A172 (cell line): ENCODE results near the gene CD300LD. TPM values are rescaled to one million over a fixed set of nuclear protein-coding genes. Genes with fewer than 3 reads are reported as not detected.
"Not testable (repeated sequence)": the region's sequence is repeated elsewhere in the genome, so short reads cannot be mapped to it uniquely, and the experiment has no call there.

ENCODE experiments used
- DNase-seq: peaks from one replicate; pipeline ENCODE4 v3.0.0-alpha.2; 2015; ENCODE audit warnings: low spot score
- total RNA-seq: library from RNA; depleted of rRNA; stranded (reverse); fragments of >200 nt; shearing (Covaris generic); gene quantifications from 2 replicates; pipeline ENCODE4 v1.2.3, GENCODE V29; 2014

Gene CD300LD
- total RNA-seq, 1 experiment from 2014 or later = not detected

- DNase-seq = no peak
Observed at GRCh38 chr17:74606050-74606449, 14.0 kb upstream of the CD300LD start.

GRCh38 chr17:74605361-74605760 is 13.3 kb upstream of the CD300LD start:
- peak; percentile 83 for DNase-seq

- no peak for DNase-seq
Observed at GRCh38 chr17:74604761-74605160, 12.7 kb upstream of the CD300LD start.

- DNase-seq = no peak
Observed at GRCh38 chr17:74604200-74604599, 12.1 kb upstream of the CD300LD start.

- no peak for DNase-seq
Observed at GRCh38 chr17:74603746-74604145, 11.7 kb upstream of the CD300LD start.

- no peak for DNase-seq
Observed at GRCh38 chr17:74603037-74603635, 11.1 kb upstream of the CD300LD start.

GRCh38 chr17:74601944-74602572 is 10.0 kb upstream of the CD300LD start:
- DNase-seq = peak; percentile 35

GRCh38 chr17:74599448-74599939 is 7.4 kb upstream of the CD300LD start:
- no peak for DNase-seq

GRCh38 chr17:74599023-74599399 is 6.9 kb upstream of the CD300LD start:
- DNase-seq = no peak

- DNase-seq = no peak
Observed at GRCh38 chr17:74598346-74599022, 6.4 kb upstream of the CD300LD start.

GRCh38 chr17:74597069-74597790 is 5.1 kb upstream of the CD300LD start:
- no peak for DNase-seq

- no peak for DNase-seq
Observed at GRCh38 chr17:74595037-74595750, 3.1 kb upstream of the CD300LD start.

- no peak for DNase-seq
Observed at GRCh38 chr17:74591503-74591902, 580 bp downstream of the CD300LD start.

- no peak for DNase-seq
Observed at GRCh38 chr17:74585711-74586110, 6.4 kb downstream of the CD300LD start.

- no peak for DNase-seq
Observed at GRCh38 chr17:74584292-74585060, 7.6 kb downstream of the CD300LD start.

- DNase-seq = no peak
Observed at GRCh38 chr17:74582633-74583032, 9.4 kb downstream of the CD300LD start.

GRCh38 chr17:74579900-74580299 is 12.2 kb downstream of the CD300LD start:
- DNase-seq = no peak

GRCh38 chr17:74578979-74579378 is 13.1 kb downstream of the CD300LD start:
- no peak for DNase-seq

- no peak for DNase-seq
Observed at GRCh38 chr17:74574489-74575142, 17.5 kb downstream of the CD300LD start.

GRCh38 chr17:74573635-74574034 is 18.4 kb downstream of the CD300LD start:
- not testable (repeated sequence) for DNase-seq
